Activated CD4-positive, alpha-beta T cell treated with anti-CD3 and anti-CD28 coated beads, Interleukin-2, amount 50 U/mL, for 1 hour (primary cell): ENCODE results near the gene SMOC1.
"Not testable (repeated sequence)": the region's sequence is repeated elsewhere in the genome, so short reads cannot be mapped to it uniquely, and the experiment has no call there.

Experiments used
- DNase-seq: peaks from one replicate; pipeline ENCODE4 v3.0.0-alpha.2; 2020

Gene SMOC1

GRCh38 chr14:69901113-69901951 lies 22.1 kb downstream of the SMOC1 start:
- DNase-seq: no peak

GRCh38 chr14:69903046-69903445 lies 23.8 kb downstream of the SMOC1 start:
- not testable (repeated sequence) for DNase-seq

GRCh38 chr14:69904246-69904645 lies 25.0 kb downstream of the SMOC1 start:
- DNase-seq: no peak

- DNase-seq: no peak
These were observed 27.0 kb downstream of the SMOC1 start for GRCh38 chr14:69906201-69906600.

GRCh38 chr14:69909826-69910550 lies 30.8 kb downstream of the SMOC1 start:
- no peak for DNase-seq

GRCh38 chr14:69910871-69911270 lies 31.7 kb downstream of the SMOC1 start:
- no peak for DNase-seq

GRCh38 chr14:69913686-69914085 lies 34.5 kb downstream of the SMOC1 start:
- DNase-seq: no peak

- DNase-seq: no peak
These were observed 37.2 kb downstream of the SMOC1 start for GRCh38 chr14:69916396-69916795.

- DNase-seq: no peak
These were observed 38.1 kb downstream of the SMOC1 start for GRCh38 chr14:69917287-69917686.

GRCh38 chr14:69919815-69920214 lies 40.6 kb downstream of the SMOC1 start:
- no peak for DNase-seq

- DNase-seq: no peak
These were observed 41.8 kb downstream of the SMOC1 start for GRCh38 chr14:69921052-69921451.

GRCh38 chr14:69922198-69922597 lies 43.0 kb downstream of the SMOC1 start:
- DNase-seq: no peak

- no peak for DNase-seq
These were observed 45.0 kb downstream of the SMOC1 start for GRCh38 chr14:69924201-69924600.

GRCh38 chr14:69928111-69928523 lies 48.9 kb downstream of the SMOC1 start:
- no peak for DNase-seq

GRCh38 chr14:69930780-69931379 lies 51.7 kb downstream of the SMOC1 start:
- DNase-seq: no peak

GRCh38 chr14:69931960-69932359 lies 52.7 kb downstream of the SMOC1 start:
- no peak for DNase-seq

GRCh38 chr14:69932391-69932790 lies 53.2 kb downstream of the SMOC1 start:
- DNase-seq: no peak

- no peak for DNase-seq
These were observed 54.5 kb downstream of the SMOC1 start for GRCh38 chr14:69933623-69934275.

- no peak for DNase-seq
These were observed 58.3 kb downstream of the SMOC1 start for GRCh38 chr14:69937367-69938081.

- DNase-seq: no peak
These were observed 59.5 kb downstream of the SMOC1 start for GRCh38 chr14:69938751-69939150.

GRCh38 chr14:69941768-69942742 lies 62.8 kb downstream of the SMOC1 start:
- DNase-seq: no peak
